IMR-90 (cell line): ENCODE data around the gene PNPLA2.

Experiments used
- FOS ChIP-seq: fragments of 150-350 bp; IDR thresholded peaks from 2 replicates; pipeline ENCODE4 v1.6.1; 2016; ENCODE audit warnings: low read depth, low read length
- MAZ ChIP-seq: IDR thresholded peaks from 2 replicates; pipeline ENCODE4 v1.6.1; 2012; ENCODE audit warnings: low read depth, mild to moderate bottlenecking, low read length, improper control_type of control experiment, moderate library complexity, borderline replicate concordance
- NFE2L2 ChIP-seq: fragments of 150-350 bp; IDR thresholded peaks from 2 replicates; pipeline ENCODE4 v1.6.1; 2016; ENCODE audit warnings: low read depth, mild to moderate bottlenecking, low read length
- POLR2A ChIP-seq: IDR thresholded peaks from 2 replicates; pipeline ENCODE4 v1.6.1; 2012; ENCODE audit warnings: mild to moderate bottlenecking, low read depth, low read length
- SMC3 ChIP-seq: fragments of 150-350 bp; IDR thresholded peaks from 2 replicates; pipeline ENCODE4 v1.6.1; 2016; ENCODE audit warnings: low read depth, mild to moderate bottlenecking, antibody characterized with exemption, low read length, moderate library complexity
- TF ChIP-seq, protein P1 (sequence below): conservative IDR thresholded peaks from 2 replicates; pipeline ENCODE4 v1.5.1; 2012; ENCODE audit warnings: mild to moderate bottlenecking, low read depth, low read length, improper control_type of control experiment

DNA sequence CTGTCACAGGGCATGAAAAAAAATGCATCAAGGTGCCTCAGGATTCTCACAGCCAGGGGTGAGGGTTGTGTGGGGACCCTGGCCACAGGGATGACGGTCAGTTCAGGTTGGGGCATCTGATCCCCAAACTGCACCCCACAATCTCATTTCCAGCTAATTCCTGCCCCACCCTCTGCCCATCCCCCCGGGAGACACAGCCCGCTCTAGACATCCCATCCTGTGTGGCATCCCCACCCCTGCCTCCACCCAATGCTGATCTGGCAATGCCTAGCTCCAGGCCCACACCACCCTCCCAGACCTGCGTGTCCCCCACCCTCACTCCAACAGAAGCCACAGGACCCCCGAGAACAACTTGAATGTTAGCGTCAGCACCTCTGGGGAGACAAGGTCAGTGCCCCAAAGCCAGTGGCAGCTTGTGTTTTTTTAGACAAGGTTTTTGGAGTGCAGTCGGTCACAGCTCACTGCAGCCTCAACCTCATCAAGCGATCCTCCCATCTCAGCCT is 49.2 kb downstream of the PNPLA2 start:
- TF ChIP-seq POLR2A: no peak
- TF ChIP-seq, protein P1, sequence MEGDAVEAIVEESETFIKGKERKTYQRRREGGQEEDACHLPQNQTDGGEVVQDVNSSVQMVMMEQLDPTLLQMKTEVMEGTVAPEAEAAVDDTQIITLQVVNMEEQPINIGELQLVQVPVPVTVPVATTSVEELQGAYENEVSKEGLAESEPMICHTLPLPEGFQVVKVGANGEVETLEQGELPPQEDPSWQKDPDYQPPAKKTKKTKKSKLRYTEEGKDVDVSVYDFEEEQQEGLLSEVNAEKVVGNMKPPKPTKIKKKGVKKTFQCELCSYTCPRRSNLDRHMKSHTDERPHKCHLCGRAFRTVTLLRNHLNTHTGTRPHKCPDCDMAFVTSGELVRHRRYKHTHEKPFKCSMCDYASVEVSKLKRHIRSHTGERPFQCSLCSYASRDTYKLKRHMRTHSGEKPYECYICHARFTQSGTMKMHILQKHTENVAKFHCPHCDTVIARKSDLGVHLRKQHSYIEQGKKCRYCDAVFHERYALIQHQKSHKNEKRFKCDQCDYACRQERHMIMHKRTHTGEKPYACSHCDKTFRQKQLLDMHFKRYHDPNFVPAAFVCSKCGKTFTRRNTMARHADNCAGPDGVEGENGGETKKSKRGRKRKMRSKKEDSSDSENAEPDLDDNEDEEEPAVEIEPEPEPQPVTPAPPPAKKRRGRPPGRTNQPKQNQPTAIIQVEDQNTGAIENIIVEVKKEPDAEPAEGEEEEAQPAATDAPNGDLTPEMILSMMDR: no peak
- no peak for TF ChIP-seq FOS
- no peak for TF ChIP-seq SMC3
- no peak for TF ChIP-seq NFE2L2
- no peak for TF ChIP-seq MAZ
